K562 (cell line): Measurements from ENCODE around the gene PIH1D1. TPM values are rescaled to one million over a fixed set of nuclear protein-coding genes. Genes with fewer than 3 reads are reported as not detected.

Experiments
- CREM ChIP-seq: IDR thresholded peaks from 2 replicates; pipeline ENCODE4 v1.6.1; 2014; ENCODE audit warnings: antibody characterized with exemption, low read depth
- DPF2 ChIP-seq: fragments of 450-650 bp; IDR thresholded peaks from 2 replicates; pipeline ENCODE4 v1.6.1; 2016
- ELF1 ChIP-seq: fragments of 200-800 bp; sonication (Bioruptor generic); IDR thresholded peaks from 2 replicates; pipeline ENCODE4 v1.6.1; 2016; ENCODE audit warnings: missing genetic modification characterization, missing compliant biosample characterization
- GABPA ChIP-seq: fragments of 200-800 bp; sonication (Bioruptor generic); conservative IDR thresholded peaks from 2 replicates; pipeline ENCODE4 v1.6.1; 2016; ENCODE audit warnings: low read depth, missing genetic modification characterization, missing compliant biosample characterization
- NR1H2 ChIP-seq: sonication (generic); formaldehyde crosslinking; IDR thresholded peaks from 2 replicates; pipeline ENCODE4 v1.4.0; 2020; ENCODE audit warnings: mild to moderate bottlenecking, missing genetic modification reagents
- POLR2A ChIP-seq: fragments of 450-650 bp; conservative IDR thresholded peaks from 2 replicates; pipeline ENCODE4 v1.6.1; 2016
- SETDB1 ChIP-seq: IDR thresholded peaks from one replicate; pipeline ENCODE4 v1.6.1; 2012; ENCODE audit warnings: low read length, control low read depth, inconsistent platforms
- SMAD4 ChIP-seq: fragments of 250-450 bp; sonication (Bioruptor Pico); conservative IDR thresholded peaks from 2 replicates; pipeline ENCODE4 v1.8.0; 2021; ENCODE audit warnings: inconsistent platforms, mild to moderate bottlenecking, moderate library complexity
- SMARCC2 ChIP-seq: fragments of 450-650 bp; IDR thresholded peaks from 2 replicates; pipeline ENCODE4 v1.6.1; 2017; ENCODE audit warnings: antibody characterized with exemption, moderate library complexity, mild to moderate bottlenecking, low read depth
- ZC3H11A ChIP-seq: IDR thresholded peaks from 2 replicates; pipeline ENCODE4 v1.6.1; 2012; ENCODE audit warnings: low read depth, low read length, improper control_type of control experiment
- ZNF589 ChIP-seq: fragments of 200-800 bp; sonication (Bioruptor generic); IDR thresholded peaks from 2 replicates; pipeline ENCODE4 v1.6.1; 2016; ENCODE audit warnings: low read depth, missing genetic modification characterization, missing compliant biosample characterization
- polyA plus RNA-seq, 8 experiments: library from polyadenylated mRNA; depleted of rRNA in 4 of 8; stranded (reverse) in 5 of 8; unstranded in 3 of 8; fragments of >200 nt; fragmentation: Nextera tagmentation in 2 of 8; fragmentation: Illumina TruSeq in 1 of 8; extraction: Ambion mirVana in 2 of 8; extraction: Trizol in 1 of 8; gene quantifications; 2 replicates each; pipeline versions ENCODE4 v1.2.1 to v1.2.3, GENCODE V29; 2011 to 2014; ENCODE audit warnings: inconsistent platforms in 1 of 8, missing spikeins in 1 of 8
- total RNA-seq, 7 experiments: library from RNA; depleted of rRNA in 6 of 7; stranded (reverse); fragments of >200 nt in 6 of 7; fragmentation: Illumina TruSeq in 2 of 7; extraction: Trizol in 2 of 7; gene quantifications; 2 replicates each; pipeline versions ENCODE4 v1.2.1 to v1.2.3, GENCODE V29; 2011 to 2021; ENCODE audit warnings: low replicate concordance in 1 of 7
- TF ChIP-seq, protein P1 (sequence below): fragments of 250-450 bp; sonication (Bioruptor Pico); IDR thresholded peaks from 2 replicates; pipeline ENCODE4 v1.4.0; 2020
- TF ChIP-seq, protein P2 (sequence below): sonication (generic); formaldehyde crosslinking; IDR thresholded peaks from 2 replicates; pipeline ENCODE4 v1.8.1; 2023; ENCODE audit warnings: mild to moderate bottlenecking, missing genetic modification reagents
- TF ChIP-seq, protein P3 (sequence below), 3 experiments: IDR thresholded peaks in 2 of 3; conservative IDR thresholded peaks in 1 of 3; 2 replicates each; pipeline ENCODE4 v1.5.1; 2011 to 2012; ENCODE audit warnings: low read length in 3 of 3, mild to moderate bottlenecking in 3 of 3, control low read depth in 2 of 3, improper control_type of control experiment in 1 of 3, inconsistent platforms in 1 of 3, low read depth in 1 of 3, mixed read lengths in 1 of 3, moderate library complexity in 1 of 3; ENCODE audit not compliant: insufficient read depth in 2 of 3
- TF ChIP-seq, protein P4 (sequence below): fragments of 450-650 bp; IDR thresholded peaks from 2 replicates; pipeline ENCODE4 v1.6.1; 2016; ENCODE audit warnings: borderline replicate concordance
- TF ChIP-seq, protein P5 (sequence below): sonication (generic); formaldehyde crosslinking; IDR thresholded peaks from 2 replicates; pipeline ENCODE4 v1.8.0; 2022; ENCODE audit warnings: missing genetic modification reagents, mild to moderate bottlenecking, moderate library complexity, borderline replicate concordance
- TF ChIP-seq, protein P6 (sequence below), 2 experiments: IDR thresholded peaks in 1 of 2; conservative IDR thresholded peaks in 1 of 2; 2 replicates each; pipeline ENCODE4 v1.6.1; 2016; ENCODE audit warnings: low read depth in 2 of 2, mild to moderate bottlenecking in 1 of 2, missing compliant biosample characterization in 1 of 2, missing genetic modification characterization in 1 of 2, moderate library complexity in 1 of 2

PIH1D1 gene
- total and polyA plus RNA-seq, 9 of the 15 experiments (the other 6 are each of a cell fraction or from before 2014, with no cell fraction given): 26.5 to 224 (median 137) TPM

DNA sequence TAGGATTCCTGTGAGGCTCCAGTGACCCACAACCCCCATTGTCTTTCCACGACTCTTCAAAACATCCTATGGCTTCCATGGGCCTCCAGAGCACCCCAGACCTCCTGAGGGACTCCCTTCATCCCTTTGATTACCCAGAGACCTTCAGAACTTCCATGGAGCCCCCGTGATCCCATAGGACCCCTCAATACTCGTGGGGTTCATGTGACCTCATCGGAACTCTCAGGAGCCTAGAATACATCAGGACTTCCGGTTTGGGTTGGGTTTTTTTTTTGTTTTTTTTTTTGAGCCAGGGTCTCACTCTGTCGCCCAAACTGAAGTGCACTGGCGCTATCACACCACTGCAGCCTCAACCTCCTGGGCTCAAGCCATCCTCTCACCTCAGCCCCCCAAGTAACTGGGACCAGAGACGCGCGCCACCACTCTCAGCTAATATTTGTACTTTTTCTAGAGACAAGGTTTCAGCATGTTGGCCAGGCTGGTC is 2.2 kb upstream of the PIH1D1 start (continued):
- TF ChIP-seq, protein P1, sequence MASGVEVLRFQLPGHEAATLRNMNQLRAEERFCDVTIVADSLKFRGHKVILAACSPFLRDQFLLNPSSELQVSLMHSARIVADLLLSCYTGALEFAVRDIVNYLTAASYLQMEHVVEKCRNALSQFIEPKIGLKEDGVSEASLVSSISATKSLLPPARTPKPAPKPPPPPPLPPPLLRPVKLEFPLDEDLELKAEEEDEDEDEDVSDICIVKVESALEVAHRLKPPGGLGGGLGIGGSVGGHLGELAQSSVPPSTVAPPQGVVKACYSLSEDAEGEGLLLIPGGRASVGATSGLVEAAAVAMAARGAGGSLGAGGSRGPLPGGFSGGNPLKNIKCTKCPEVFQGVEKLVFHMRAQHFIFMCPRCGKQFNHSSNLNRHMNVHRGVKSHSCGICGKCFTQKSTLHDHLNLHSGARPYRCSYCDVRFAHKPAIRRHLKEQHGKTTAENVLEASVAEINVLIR (CRISPR knock-in tag): no peak
- TF ChIP-seq, protein P2, sequence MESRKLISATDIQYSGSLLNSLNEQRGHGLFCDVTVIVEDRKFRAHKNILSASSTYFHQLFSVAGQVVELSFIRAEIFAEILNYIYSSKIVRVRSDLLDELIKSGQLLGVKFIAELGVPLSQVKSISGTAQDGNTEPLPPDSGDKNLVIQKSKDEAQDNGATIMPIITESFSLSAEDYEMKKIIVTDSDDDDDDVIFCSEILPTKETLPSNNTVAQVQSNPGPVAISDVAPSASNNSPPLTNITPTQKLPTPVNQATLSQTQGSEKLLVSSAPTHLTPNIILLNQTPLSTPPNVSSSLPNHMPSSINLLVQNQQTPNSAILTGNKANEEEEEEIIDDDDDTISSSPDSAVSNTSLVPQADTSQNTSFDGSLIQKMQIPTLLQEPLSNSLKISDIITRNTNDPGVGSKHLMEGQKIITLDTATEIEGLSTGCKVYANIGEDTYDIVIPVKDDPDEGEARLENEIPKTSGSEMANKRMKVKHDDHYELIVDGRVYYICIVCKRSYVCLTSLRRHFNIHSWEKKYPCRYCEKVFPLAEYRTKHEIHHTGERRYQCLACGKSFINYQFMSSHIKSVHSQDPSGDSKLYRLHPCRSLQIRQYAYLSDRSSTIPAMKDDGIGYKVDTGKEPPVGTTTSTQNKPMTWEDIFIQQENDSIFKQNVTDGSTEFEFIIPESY (CRISPR knock-in tag): no peak
- TF ChIP-seq POLR2A (peak; percentile 22), SMARCC2 (0 out of 2 replicates have a peak, but pooled peaks have one; percentile 14), NR1H2 (CRISPR knock-in tag) (no peak), ZNF589 (CRISPR knock-in tag) (0 out of 2 replicates have a peak, but pooled peaks have one; percentile 24), ZC3H11A (no peak), DPF2 (peak; percentile 52), GABPA (tag) (peak; percentile 76), SMAD4 (CRISPR knock-in tag) (0 out of 2 replicates have a peak, but pooled peaks have one; percentile 35), ELF1 (tag) (peak; percentile 81), CREM (no peak), SETDB1 (no peak)
- TF ChIP-seq, protein P3, sequence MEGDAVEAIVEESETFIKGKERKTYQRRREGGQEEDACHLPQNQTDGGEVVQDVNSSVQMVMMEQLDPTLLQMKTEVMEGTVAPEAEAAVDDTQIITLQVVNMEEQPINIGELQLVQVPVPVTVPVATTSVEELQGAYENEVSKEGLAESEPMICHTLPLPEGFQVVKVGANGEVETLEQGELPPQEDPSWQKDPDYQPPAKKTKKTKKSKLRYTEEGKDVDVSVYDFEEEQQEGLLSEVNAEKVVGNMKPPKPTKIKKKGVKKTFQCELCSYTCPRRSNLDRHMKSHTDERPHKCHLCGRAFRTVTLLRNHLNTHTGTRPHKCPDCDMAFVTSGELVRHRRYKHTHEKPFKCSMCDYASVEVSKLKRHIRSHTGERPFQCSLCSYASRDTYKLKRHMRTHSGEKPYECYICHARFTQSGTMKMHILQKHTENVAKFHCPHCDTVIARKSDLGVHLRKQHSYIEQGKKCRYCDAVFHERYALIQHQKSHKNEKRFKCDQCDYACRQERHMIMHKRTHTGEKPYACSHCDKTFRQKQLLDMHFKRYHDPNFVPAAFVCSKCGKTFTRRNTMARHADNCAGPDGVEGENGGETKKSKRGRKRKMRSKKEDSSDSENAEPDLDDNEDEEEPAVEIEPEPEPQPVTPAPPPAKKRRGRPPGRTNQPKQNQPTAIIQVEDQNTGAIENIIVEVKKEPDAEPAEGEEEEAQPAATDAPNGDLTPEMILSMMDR (IDR thresholded peaks at IDR 0.05 in 2 of 3, conservative IDR thresholded peaks at IDR 0.05 in 1 of 3; ENCODE audit: insufficient read depth in 2 of 3, low read depth in 1 of 3, low read length in 3 of 3): no peak
- TF ChIP-seq, protein P4, sequence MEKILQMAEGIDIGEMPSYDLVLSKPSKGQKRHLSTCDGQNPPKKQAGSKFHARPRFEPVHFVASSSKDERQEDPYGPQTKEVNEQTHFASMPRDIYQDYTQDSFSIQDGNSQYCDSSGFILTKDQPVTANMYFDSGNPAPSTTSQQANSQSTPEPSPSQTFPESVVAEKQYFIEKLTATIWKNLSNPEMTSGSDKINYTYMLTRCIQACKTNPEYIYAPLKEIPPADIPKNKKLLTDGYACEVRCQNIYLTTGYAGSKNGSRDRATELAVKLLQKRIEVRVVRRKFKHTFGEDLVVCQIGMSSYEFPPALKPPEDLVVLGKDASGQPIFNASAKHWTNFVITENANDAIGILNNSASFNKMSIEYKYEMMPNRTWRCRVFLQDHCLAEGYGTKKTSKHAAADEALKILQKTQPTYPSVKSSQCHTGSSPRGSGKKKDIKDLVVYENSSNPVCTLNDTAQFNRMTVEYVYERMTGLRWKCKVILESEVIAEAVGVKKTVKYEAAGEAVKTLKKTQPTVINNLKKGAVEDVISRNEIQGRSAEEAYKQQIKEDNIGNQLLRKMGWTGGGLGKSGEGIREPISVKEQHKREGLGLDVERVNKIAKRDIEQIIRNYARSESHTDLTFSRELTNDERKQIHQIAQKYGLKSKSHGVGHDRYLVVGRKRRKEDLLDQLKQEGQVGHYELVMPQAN: 0 out of 2 replicates have a peak, but pooled peaks have one; percentile 60
- TF ChIP-seq, protein P5, sequence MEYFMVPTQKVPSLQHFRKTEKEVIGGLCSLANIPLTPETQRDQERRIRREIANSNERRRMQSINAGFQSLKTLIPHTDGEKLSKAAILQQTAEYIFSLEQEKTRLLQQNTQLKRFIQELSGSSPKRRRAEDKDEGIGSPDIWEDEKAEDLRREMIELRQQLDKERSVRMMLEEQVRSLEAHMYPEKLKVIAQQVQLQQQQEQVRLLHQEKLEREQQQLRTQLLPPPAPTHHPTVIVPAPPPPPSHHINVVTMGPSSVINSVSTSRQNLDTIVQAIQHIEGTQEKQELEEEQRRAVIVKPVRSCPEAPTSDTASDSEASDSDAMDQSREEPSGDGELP: no peak
- TF ChIP-seq, protein P6, sequence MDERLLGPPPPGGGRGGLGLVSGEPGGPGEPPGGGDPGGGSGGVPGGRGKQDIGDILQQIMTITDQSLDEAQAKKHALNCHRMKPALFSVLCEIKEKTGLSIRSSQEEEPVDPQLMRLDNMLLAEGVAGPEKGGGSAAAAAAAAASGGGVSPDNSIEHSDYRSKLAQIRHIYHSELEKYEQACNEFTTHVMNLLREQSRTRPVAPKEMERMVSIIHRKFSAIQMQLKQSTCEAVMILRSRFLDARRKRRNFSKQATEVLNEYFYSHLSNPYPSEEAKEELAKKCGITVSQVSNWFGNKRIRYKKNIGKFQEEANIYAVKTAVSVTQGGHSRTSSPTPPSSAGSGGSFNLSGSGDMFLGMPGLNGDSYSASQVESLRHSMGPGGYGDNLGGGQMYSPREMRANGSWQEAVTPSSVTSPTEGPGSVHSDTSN (CRISPR knock-in tag; IDR thresholded peaks at IDR 0.05; ENCODE audit: low read depth): no peak
- TF ChIP-seq, protein P6 (tag; conservative IDR thresholded peaks at IDR 0.05; ENCODE audit: low read depth): no peak
